Measurements from ENCODE around the gene BAHCC1. TPM values are rescaled to one million over a fixed set of nuclear protein-coding genes. Genes with fewer than 3 reads are reported as not detected.

BAHCC1 gene
- total and polyA plus RNA-seq, 2 of the 8 experiments (the other 6 are each of a cell fraction or from before 2014, with no cell fraction given) = 0.26 to 0.58 TPM

DNA sequence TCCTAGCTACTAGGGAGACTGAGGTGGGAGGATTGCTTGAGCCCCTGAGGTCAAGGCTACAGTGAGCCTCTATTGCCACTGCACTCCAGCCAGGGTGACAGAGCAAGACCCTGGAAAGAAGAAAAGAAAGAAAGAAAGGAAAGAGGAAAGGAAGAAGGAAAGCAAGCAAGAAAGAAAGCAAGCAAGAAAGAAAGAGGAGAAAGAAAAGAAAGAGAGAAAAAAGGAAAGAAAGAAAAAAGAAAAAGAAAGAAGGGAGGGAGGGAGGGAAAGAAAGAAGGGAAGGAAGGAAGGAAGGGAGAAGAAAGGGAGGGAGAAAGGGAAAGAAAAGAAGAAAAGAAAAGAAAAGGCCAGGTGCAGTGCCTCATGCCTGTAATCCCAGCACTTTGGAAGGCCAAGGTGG lies 108.4 kb downstream of the BAHCC1 start (continued):
- TF ChIP-seq, protein P1, sequence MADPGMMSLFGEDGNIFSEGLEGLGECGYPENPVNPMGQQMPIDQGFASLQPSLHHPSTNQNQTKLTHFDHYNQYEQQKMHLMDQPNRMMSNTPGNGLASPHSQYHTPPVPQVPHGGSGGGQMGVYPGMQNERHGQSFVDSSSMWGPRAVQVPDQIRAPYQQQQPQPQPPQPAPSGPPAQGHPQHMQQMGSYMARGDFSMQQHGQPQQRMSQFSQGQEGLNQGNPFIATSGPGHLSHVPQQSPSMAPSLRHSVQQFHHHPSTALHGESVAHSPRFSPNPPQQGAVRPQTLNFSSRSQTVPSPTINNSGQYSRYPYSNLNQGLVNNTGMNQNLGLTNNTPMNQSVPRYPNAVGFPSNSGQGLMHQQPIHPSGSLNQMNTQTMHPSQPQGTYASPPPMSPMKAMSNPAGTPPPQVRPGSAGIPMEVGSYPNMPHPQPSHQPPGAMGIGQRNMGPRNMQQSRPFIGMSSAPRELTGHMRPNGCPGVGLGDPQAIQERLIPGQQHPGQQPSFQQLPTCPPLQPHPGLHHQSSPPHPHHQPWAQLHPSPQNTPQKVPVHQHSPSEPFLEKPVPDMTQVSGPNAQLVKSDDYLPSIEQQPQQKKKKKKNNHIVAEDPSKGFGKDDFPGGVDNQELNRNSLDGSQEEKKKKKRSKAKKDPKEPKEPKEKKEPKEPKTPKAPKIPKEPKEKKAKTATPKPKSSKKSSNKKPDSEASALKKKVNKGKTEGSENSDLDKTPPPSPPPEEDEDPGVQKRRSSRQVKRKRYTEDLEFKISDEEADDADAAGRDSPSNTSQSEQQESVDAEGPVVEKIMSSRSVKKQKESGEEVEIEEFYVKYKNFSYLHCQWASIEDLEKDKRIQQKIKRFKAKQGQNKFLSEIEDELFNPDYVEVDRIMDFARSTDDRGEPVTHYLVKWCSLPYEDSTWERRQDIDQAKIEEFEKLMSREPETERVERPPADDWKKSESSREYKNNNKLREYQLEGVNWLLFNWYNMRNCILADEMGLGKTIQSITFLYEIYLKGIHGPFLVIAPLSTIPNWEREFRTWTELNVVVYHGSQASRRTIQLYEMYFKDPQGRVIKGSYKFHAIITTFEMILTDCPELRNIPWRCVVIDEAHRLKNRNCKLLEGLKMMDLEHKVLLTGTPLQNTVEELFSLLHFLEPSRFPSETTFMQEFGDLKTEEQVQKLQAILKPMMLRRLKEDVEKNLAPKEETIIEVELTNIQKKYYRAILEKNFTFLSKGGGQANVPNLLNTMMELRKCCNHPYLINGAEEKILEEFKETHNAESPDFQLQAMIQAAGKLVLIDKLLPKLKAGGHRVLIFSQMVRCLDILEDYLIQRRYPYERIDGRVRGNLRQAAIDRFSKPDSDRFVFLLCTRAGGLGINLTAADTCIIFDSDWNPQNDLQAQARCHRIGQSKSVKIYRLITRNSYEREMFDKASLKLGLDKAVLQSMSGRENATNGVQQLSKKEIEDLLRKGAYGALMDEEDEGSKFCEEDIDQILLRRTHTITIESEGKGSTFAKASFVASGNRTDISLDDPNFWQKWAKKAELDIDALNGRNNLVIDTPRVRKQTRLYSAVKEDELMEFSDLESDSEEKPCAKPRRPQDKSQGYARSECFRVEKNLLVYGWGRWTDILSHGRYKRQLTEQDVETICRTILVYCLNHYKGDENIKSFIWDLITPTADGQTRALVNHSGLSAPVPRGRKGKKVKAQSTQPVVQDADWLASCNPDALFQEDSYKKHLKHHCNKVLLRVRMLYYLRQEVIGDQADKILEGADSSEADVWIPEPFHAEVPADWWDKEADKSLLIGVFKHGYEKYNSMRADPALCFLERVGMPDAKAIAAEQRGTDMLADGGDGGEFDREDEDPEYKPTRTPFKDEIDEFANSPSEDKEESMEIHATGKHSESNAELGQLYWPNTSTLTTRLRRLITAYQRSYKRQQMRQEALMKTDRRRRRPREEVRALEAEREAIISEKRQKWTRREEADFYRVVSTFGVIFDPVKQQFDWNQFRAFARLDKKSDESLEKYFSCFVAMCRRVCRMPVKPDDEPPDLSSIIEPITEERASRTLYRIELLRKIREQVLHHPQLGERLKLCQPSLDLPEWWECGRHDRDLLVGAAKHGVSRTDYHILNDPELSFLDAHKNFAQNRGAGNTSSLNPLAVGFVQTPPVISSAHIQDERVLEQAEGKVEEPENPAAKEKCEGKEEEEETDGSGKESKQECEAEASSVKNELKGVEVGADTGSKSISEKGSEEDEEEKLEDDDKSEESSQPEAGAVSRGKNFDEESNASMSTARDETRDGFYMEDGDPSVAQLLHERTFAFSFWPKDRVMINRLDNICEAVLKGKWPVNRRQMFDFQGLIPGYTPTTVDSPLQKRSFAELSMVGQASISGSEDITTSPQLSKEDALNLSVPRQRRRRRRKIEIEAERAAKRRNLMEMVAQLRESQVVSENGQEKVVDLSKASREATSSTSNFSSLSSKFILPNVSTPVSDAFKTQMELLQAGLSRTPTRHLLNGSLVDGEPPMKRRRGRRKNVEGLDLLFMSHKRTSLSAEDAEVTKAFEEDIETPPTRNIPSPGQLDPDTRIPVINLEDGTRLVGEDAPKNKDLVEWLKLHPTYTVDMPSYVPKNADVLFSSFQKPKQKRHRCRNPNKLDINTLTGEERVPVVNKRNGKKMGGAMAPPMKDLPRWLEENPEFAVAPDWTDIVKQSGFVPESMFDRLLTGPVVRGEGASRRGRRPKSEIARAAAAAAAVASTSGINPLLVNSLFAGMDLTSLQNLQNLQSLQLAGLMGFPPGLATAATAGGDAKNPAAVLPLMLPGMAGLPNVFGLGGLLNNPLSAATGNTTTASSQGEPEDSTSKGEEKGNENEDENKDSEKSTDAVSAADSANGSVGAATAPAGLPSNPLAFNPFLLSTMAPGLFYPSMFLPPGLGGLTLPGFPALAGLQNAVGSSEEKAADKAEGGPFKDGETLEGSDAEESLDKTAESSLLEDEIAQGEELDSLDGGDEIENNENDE (IDR thresholded peaks at IDR 0.05; ENCODE audit: insufficient replicate concordance, low read length) = no peak
- TF ChIP-seq MAFK (IDR thresholded peaks at IDR 0.05; ENCODE audit: low read depth, low read length) = no peak

Data from H1 (cell line).